ENCODE measurements around the gene S1PR2. TPM values are rescaled to one million over a fixed set of nuclear protein-coding genes. Genes with fewer than 3 reads are reported as not detected.

S1PR2 gene
- total and polyA plus RNA-seq, 9 donors: 3.6 to 25.9 (median 7.0) TPM

GRCh38 chr19:10211691-10212090, 19.4 kb downstream of the S1PR2 start:
- no peak for TF ChIP-seq POLR2A (IDR thresholded peaks at IDR 0.05)
- TF ChIP-seq, protein P1, sequence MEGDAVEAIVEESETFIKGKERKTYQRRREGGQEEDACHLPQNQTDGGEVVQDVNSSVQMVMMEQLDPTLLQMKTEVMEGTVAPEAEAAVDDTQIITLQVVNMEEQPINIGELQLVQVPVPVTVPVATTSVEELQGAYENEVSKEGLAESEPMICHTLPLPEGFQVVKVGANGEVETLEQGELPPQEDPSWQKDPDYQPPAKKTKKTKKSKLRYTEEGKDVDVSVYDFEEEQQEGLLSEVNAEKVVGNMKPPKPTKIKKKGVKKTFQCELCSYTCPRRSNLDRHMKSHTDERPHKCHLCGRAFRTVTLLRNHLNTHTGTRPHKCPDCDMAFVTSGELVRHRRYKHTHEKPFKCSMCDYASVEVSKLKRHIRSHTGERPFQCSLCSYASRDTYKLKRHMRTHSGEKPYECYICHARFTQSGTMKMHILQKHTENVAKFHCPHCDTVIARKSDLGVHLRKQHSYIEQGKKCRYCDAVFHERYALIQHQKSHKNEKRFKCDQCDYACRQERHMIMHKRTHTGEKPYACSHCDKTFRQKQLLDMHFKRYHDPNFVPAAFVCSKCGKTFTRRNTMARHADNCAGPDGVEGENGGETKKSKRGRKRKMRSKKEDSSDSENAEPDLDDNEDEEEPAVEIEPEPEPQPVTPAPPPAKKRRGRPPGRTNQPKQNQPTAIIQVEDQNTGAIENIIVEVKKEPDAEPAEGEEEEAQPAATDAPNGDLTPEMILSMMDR (IDR thresholded peaks at IDR 0.05): no peak
- TF ChIP-seq EP300 (IDR thresholded peaks at IDR 0.05): no peak
- DNase-seq: no peak
- H3K4me3 ChIP-seq: no peak overlapping the region
- H3K27me3 ChIP-seq: no peaks in the 10 kb centered on the region
- intact Hi-C loops (cut with DNase I): no loop called here
- WGBS, 3 donors: 93 to 96% (median 93%) methylated on average over 6 of the region's 6 CpGs
- H3K36me3 ChIP-seq: no peaks in the 10 kb centered on the region
- H3K27ac ChIP-seq: no peak overlapping the region
- H3K9me3 ChIP-seq: no peaks in the 10 kb centered on the region
- no peaks in the 10 kb centered on the region for H3K4me1 ChIP-seq (ENCODE audit: insufficient read depth)

GRCh38 chr19:10211061-10211460, 20.1 kb downstream of the S1PR2 start:
- WGBS, 3 donors: 88 to 90% (median 90%) methylated on average over 4 of the region's 4 CpGs
- DNase-seq: no peak
- Histone ChIP-seq H3K9me3 (no peaks in the 10 kb centered on the region), H3K4me1 (ENCODE audit: insufficient read depth) (no peaks in the 10 kb centered on the region), H3K36me3 (no peaks in the 10 kb centered on the region), H3K27ac (no peak overlapping the region), H3K4me3 (no peak overlapping the region), H3K27me3 (no peaks in the 10 kb centered on the region)
- intact Hi-C loops (cut with DNase I): no loop called here
- TF ChIP-seq POLR2A (IDR thresholded peaks at IDR 0.05) (no peak), EP300 (IDR thresholded peaks at IDR 0.05) (no peak)
- TF ChIP-seq, protein P1 (IDR thresholded peaks at IDR 0.05): no peak

DNA sequence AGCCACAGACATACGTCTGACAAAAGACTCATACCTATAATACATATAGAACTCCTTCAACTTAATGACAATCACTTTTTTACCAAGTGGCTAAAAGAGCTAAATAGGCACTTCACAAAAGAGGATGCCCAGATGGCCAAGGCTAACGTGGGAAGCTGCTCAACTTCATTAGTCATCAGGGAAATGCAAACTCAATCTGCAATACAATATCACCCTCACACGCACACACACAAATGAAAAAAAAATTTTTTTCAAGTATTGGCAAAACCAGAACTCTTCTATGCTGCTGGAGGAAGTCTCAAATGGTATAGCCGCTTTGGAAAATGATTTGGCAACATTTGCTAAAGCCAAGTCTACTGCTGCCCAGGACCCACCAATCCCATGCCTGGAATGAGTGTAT, 21.8 kb downstream of the S1PR2 start:
- H3K27ac ChIP-seq: no peak overlapping the region
- no peaks in the 10 kb centered on the region for H3K27me3 ChIP-seq
- H3K9me3 ChIP-seq: no peaks in the 10 kb centered on the region
- H3K4me1 ChIP-seq (ENCODE audit: insufficient read depth): no peaks in the 10 kb centered on the region
- no peak for DNase-seq
- 72 to 76% (median 74%) methylated on average over 4 of the region's 4 CpGs for WGBS, 3 donors
- H3K4me3 ChIP-seq: no peak overlapping the region
- no peak for TF ChIP-seq EP300 (IDR thresholded peaks at IDR 0.05)
- TF ChIP-seq POLR2A (IDR thresholded peaks at IDR 0.05): no peak
- TF ChIP-seq, protein P1 (IDR thresholded peaks at IDR 0.05): no peak
- no peaks in the 10 kb centered on the region for H3K36me3 ChIP-seq
- intact Hi-C loops (cut with DNase I): no loop called here

DNA sequence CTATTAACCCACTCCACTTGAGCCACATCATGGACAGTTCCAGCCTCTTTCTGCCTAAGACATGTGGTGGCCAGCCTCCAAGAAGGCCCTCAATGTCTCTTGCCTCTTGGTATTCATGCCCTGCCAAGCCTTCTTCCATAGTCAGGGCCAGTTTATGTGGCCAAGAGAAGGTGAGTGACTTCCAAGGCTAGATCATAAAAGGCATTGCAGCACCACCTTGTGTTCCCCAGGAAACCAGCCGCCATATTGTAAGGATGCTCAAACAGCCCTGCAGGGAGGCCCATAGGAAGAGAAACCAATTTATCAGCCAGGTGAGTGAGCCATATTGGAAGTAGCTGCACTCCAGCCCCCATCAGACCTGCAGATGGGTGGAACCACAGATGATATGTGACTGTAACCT, 24.1 kb downstream of the S1PR2 start:
- Histone ChIP-seq H3K4me3 (no peak overlapping the region), H3K9me3 (no peaks in the 10 kb centered on the region), H3K36me3 (no peaks in the 10 kb centered on the region), H3K4me1 (ENCODE audit: insufficient read depth) (no peaks in the 10 kb centered on the region), H3K27ac (no peak overlapping the region), H3K27me3 (no peaks in the 10 kb centered on the region)
- intact Hi-C loops (cut with DNase I): no loop called here
- WGBS, 3 donors: 95 to 100% (median 100%) methylated on average over 1 of the region's 1 CpG
- no peak for DNase-seq
- no peak for TF ChIP-seq POLR2A (IDR thresholded peaks at IDR 0.05)
- TF ChIP-seq EP300 (IDR thresholded peaks at IDR 0.05): no peak
- TF ChIP-seq, protein P1 (IDR thresholded peaks at IDR 0.05): no peak

Measured in ovary (tissue), 9 donors.